DND-41 (cell line): ENCODE results near the gene GPR156.

Experiments
- ATAC-seq: fragments of 200-7000 bp; cut with Tn5 transposase; 3 replicates; pipeline ENCODE4 v1.9.1; 2021; ENCODE audit warnings: low read depth; ENCODE audit not compliant: insufficient read depth
- DNase-seq: peaks from one replicate; pipeline ENCODE4 v3.0.0-alpha.2; 2020
- H2AFZ ChIP-seq: 2 replicates; pipeline ENCODE4 v1.6.0; 2012; ENCODE audit warnings: low read depth, low read length
- H3K27ac ChIP-seq: 2 replicates; pipeline ENCODE4 v1.5.1; 2012; ENCODE audit warnings: low read length, inconsistent platforms
- H3K27me3 ChIP-seq: fragments of 200-600 bp; sonication (generic); 2 replicates; pipeline ENCODE4 v1.6.0; 2012; ENCODE audit warnings: low read length, mild to moderate bottlenecking, inconsistent platforms; ENCODE audit not compliant: insufficient read depth, poor library complexity
- H3K36me3 ChIP-seq: 2 replicates; pipeline ENCODE4 v1.5.1; 2012; ENCODE audit warnings: low read length, inconsistent platforms; ENCODE audit not compliant: insufficient read depth
- H3K4me1 ChIP-seq: 2 replicates; pipeline ENCODE4 v1.5.1; 2012; ENCODE audit warnings: mild to moderate bottlenecking, low read length; ENCODE audit not compliant: insufficient read depth
- H3K4me2 ChIP-seq: 2 replicates; pipeline ENCODE4 v1.6.0; 2012; ENCODE audit warnings: mild to moderate bottlenecking, moderate library complexity, low read length, inconsistent platforms; ENCODE audit not compliant: insufficient read depth
- H3K4me3 ChIP-seq, 2 experiments: fragments of 200-600 bp in 1 of 2; shearing (Covaris generic) in 1 of 2; 2 replicates each; pipeline ENCODE4 v1.5.1; 2012 to 2016; ENCODE audit warnings: inconsistent platforms in 2 of 2, low read length in 2 of 2, mild to moderate bottlenecking in 2 of 2, low read depth in 1 of 2, moderate library complexity in 1 of 2
- H3K79me2 ChIP-seq: 2 replicates; pipeline ENCODE4 v1.6.0; 2012; ENCODE audit warnings: low read length, inconsistent platforms; ENCODE audit not compliant: insufficient read depth
- H3K9ac ChIP-seq: 2 replicates; pipeline ENCODE4 v1.6.0; 2012; ENCODE audit warnings: low read depth, mild to moderate bottlenecking, inconsistent platforms, low read length, moderate library complexity
- H3K9me3 ChIP-seq: 2 replicates; pipeline ENCODE4 v1.5.1; 2012; ENCODE audit warnings: low read length, moderate library complexity, mild to moderate bottlenecking, inconsistent platforms; ENCODE audit not compliant: insufficient read depth, severe bottlenecking
- H4K20me1 ChIP-seq: 2 replicates; pipeline ENCODE4 v1.6.0; 2012; ENCODE audit warnings: low read length; ENCODE audit not compliant: insufficient read depth
- EZH2 ChIP-seq: IDR thresholded peaks from 3 replicates; pipeline ENCODE4 v1.6.1; 2012; ENCODE audit warnings: borderline replicate concordance, low read depth, mild to moderate bottlenecking, moderate library complexity, low read length, inconsistent platforms; ENCODE audit not compliant: severe bottlenecking
- TF ChIP-seq, protein P1 (sequence below): IDR thresholded peaks from 2 replicates; pipeline ENCODE4 v1.5.1; 2012; ENCODE audit warnings: borderline replicate concordance, low read length, moderate library complexity, mild to moderate bottlenecking; ENCODE audit not compliant: poor library complexity, severe bottlenecking; ENCODE audit errors: extremely low read depth

The GPR156 gene

DNA sequence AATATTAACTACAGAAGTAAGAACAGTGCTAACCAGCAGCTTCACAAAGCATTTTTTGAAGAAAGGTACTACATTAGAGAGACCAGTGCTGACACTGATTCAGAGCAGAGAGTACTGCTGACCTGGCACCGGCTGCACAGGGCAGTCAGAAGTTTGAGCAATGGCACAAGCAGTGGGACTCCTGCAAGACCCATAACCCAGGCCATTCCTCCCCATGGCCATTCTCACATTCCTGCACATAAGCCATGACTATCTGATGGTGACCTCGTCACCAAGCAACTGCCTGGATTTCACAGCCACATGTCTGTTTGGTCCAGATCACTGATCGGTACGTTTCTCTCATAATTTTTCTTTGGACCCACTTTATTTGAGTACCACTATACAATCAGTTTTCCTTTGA, 88.7 kb downstream of the GPR156 start:
- Histone ChIP-seq H3K36me3 (no peaks in the 10 kb centered on the region), H3K4me3 (no peak overlapping the region), H2AFZ (no peak overlapping the region), H3K9me3 (no peaks in the 10 kb centered on the region), H3K4me1 (no peaks in the 10 kb centered on the region), H4K20me1 (no peaks in the 10 kb centered on the region), H3K27ac (no peak overlapping the region), H3K79me2 (no peaks in the 10 kb centered on the region), H3K27me3 (no peaks in the 10 kb centered on the region), H3K9ac (no peak overlapping the region), H3K4me2 (no peak overlapping the region)
- no peak for TF ChIP-seq EZH2
- TF ChIP-seq, protein P1, sequence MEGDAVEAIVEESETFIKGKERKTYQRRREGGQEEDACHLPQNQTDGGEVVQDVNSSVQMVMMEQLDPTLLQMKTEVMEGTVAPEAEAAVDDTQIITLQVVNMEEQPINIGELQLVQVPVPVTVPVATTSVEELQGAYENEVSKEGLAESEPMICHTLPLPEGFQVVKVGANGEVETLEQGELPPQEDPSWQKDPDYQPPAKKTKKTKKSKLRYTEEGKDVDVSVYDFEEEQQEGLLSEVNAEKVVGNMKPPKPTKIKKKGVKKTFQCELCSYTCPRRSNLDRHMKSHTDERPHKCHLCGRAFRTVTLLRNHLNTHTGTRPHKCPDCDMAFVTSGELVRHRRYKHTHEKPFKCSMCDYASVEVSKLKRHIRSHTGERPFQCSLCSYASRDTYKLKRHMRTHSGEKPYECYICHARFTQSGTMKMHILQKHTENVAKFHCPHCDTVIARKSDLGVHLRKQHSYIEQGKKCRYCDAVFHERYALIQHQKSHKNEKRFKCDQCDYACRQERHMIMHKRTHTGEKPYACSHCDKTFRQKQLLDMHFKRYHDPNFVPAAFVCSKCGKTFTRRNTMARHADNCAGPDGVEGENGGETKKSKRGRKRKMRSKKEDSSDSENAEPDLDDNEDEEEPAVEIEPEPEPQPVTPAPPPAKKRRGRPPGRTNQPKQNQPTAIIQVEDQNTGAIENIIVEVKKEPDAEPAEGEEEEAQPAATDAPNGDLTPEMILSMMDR, result no peak
- DNase-seq (no peak), ATAC-seq (no peak)

DNA sequence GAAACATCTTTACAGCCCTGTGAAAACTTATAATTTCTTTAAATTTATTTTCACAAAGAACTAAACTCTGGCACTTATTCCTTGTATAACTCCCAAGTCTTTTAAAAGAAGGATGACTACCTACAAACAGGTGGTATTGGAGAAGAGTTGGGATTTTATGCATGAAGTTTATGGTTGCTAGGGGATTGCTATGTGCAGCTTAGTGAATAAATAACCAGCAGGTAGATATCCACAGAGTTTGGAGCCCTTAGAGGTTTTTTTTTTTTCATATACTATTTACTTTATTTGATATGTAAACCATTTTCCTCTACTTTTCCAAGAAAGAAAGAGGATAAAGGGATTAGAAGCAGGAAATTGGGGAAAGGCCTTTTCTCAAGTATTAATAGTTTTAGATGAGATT, 91.5 kb downstream of the GPR156 start:
- H3K9ac ChIP-seq, result no peak overlapping the region
- H3K4me2 ChIP-seq, result no peak overlapping the region
- no peak overlapping the region for H2AFZ ChIP-seq
- no peaks in the 10 kb centered on the region for H3K36me3 ChIP-seq
- TF ChIP-seq, protein P1, result no peak
- TF ChIP-seq EZH2, result no peak
- ATAC-seq, result no peak
- no peaks in the 10 kb centered on the region for H3K79me2 ChIP-seq
- no peak overlapping the region for H3K4me3 ChIP-seq
- H3K27me3 ChIP-seq, result no peaks in the 10 kb centered on the region
- no peak overlapping the region for H3K27ac ChIP-seq
- H3K9me3 ChIP-seq, result no peaks in the 10 kb centered on the region
- H3K4me1 ChIP-seq, result no peaks in the 10 kb centered on the region
- no peaks in the 10 kb centered on the region for H4K20me1 ChIP-seq
- DNase-seq, result no peak

DNA sequence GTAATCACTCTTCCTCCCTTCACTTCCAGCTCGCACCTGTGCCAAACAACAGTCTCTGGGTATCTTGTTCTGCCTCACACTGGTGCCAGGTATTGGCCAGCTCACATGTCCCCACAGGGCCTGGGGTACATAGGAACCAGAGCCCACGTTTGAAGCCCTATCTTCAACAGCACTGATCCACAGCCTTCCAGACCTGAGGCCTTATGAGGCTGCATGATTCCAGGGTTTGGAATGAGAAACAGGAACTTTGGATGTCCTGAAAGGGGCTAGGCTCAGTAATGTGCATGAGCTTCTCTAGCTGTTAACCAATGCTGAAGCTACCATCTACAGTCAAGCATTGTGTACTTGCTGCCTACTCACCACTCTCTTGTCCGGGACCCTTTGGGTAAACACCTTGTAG, 92.4 kb downstream of the GPR156 start:
- H3K9ac ChIP-seq, result no peak overlapping the region
- H3K4me3 ChIP-seq, result no peak overlapping the region
- no peaks in the 10 kb centered on the region for H3K36me3 ChIP-seq
- no peak overlapping the region for H3K4me2 ChIP-seq
- no peaks in the 10 kb centered on the region for H4K20me1 ChIP-seq
- DNase-seq, result no peak
- no peaks in the 10 kb centered on the region for H3K4me1 ChIP-seq
- no peak for ATAC-seq
- TF ChIP-seq EZH2, result no peak
- TF ChIP-seq, protein P1, result no peak
- no peaks in the 10 kb centered on the region for H3K79me2 ChIP-seq
- H3K9me3 ChIP-seq, result no peaks in the 10 kb centered on the region
- H3K27ac ChIP-seq, result no peak overlapping the region
- no peak overlapping the region for H2AFZ ChIP-seq
- no peaks in the 10 kb centered on the region for H3K27me3 ChIP-seq

DNA sequence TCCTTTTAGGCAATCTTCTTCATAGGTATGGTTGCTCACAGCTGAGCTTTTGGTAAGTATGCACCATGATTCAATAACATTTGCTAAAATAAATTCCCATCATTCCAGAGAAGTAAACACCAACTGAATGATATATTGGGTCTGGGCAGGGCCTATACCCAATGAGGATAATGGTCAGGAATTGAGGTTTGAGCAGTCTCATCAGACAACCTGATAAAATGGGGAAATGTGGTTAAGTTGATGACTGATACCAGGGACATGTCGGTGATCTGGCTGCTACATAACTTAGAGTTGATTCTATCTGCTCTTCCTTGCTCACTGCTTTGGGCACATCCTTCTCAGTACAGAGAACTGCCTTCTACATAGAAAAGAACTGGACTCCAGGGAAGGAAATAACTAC, 92.9 kb downstream of the GPR156 start:
- no peaks in the 10 kb centered on the region for H3K36me3 ChIP-seq
- DNase-seq (no peak), ATAC-seq (no peak)
- H3K4me2 ChIP-seq, result no peak overlapping the region
- no peaks in the 10 kb centered on the region for H3K4me1 ChIP-seq
- no peak overlapping the region for H2AFZ ChIP-seq
- no peaks in the 10 kb centered on the region for H3K27me3 ChIP-seq
- no peak overlapping the region for H3K27ac ChIP-seq
- no peak for TF ChIP-seq EZH2
- TF ChIP-seq, protein P1, result no peak
- no peak overlapping the region for H3K4me3 ChIP-seq
- H4K20me1 ChIP-seq, result no peaks in the 10 kb centered on the region
- H3K79me2 ChIP-seq, result no peaks in the 10 kb centered on the region
- H3K9ac ChIP-seq, result no peak overlapping the region
- H3K9me3 ChIP-seq, result no peaks in the 10 kb centered on the region
